Astrocyte of the spinal cord (primary cell): ENCODE results near the gene RBFOX2.
A peak's percentile ranks its signal among the peaks of the same experiment; 100 is the strongest.
"Not testable (repeated sequence)": the region's sequence is repeated elsewhere in the genome, so short reads cannot be mapped to it uniquely, and the experiment has no call there.

Experiments
- DNase-seq: peaks from one replicate; pipeline ENCODE4 v3.0.0; 2011; ENCODE audit warnings: low read depth, low spot score
- H3K4me3 ChIP-seq: 2 replicates; pipeline ENCODE4 v1.5.1; 2011; ENCODE audit warnings: low read depth, mild to moderate bottlenecking, low read length, moderate library complexity
- in situ Hi-C: cut with HindIII; loops from 2 replicates; pipeline ENCODE4 v1.10.0; 2017; ENCODE audit warnings: low sequenced_read_pairs
- TF ChIP-seq, protein P1 (sequence below): IDR thresholded peaks from 2 replicates; pipeline ENCODE4 v1.5.1; 2012; ENCODE audit warnings: low read depth, mild to moderate bottlenecking, low read length, inconsistent platforms

The RBFOX2 gene

DNA sequence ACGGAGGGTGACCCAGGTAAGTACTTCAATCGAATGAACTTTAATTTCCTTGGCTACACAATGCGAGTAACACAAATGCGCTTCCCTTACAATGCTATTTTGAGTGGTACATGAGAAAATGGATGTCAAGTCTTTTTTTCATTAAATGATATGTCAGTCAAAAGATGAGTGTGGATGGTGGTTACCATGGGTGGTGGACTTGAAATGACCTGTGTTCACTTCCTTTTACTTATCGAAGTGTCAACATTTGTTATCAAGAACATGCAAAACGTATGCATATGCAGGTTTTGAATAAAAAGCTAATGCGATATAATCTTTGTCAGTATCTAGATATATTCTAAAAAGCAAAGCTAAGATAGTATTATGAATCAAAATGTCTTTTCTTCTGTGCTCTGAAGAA lies 319.7 kb downstream of the RBFOX2 start:
- TF ChIP-seq, protein P1, sequence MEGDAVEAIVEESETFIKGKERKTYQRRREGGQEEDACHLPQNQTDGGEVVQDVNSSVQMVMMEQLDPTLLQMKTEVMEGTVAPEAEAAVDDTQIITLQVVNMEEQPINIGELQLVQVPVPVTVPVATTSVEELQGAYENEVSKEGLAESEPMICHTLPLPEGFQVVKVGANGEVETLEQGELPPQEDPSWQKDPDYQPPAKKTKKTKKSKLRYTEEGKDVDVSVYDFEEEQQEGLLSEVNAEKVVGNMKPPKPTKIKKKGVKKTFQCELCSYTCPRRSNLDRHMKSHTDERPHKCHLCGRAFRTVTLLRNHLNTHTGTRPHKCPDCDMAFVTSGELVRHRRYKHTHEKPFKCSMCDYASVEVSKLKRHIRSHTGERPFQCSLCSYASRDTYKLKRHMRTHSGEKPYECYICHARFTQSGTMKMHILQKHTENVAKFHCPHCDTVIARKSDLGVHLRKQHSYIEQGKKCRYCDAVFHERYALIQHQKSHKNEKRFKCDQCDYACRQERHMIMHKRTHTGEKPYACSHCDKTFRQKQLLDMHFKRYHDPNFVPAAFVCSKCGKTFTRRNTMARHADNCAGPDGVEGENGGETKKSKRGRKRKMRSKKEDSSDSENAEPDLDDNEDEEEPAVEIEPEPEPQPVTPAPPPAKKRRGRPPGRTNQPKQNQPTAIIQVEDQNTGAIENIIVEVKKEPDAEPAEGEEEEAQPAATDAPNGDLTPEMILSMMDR = no peak
- in situ Hi-C loops = no loop called here
- H3K4me3 ChIP-seq = no peak overlapping the region
- no peak for DNase-seq

GRCh38 chr22:35708453-35708852 lies 320.2 kb downstream of the RBFOX2 start:
- in situ Hi-C loops = no loop called here
- H3K4me3 ChIP-seq = no peak overlapping the region
- TF ChIP-seq, protein P1 = no peak
- DNase-seq = peak; percentile 9

DNA sequence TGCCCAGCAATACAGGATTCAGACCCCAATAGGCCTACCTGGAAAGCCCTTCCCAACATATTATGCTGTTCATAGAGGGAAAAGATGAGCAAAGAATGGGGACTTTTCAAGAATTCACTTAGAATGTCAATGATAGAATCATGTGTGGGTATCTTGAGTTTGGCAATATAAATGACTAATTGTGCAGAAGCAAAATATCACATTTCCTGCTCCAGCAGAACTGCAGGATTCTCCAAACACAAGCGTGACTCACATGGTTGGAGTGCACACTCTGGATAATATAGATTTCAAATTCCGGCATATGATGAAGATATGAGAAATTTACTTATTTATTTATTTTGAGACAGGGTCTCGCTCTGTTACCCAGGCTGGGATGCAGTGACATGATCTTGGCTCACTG lies 323.5 kb downstream of the RBFOX2 start:
- in situ Hi-C loops = no loop called here
- TF ChIP-seq, protein P1 = no peak
- H3K4me3 ChIP-seq = no peak overlapping the region
- peak; percentile 76 for DNase-seq

DNA sequence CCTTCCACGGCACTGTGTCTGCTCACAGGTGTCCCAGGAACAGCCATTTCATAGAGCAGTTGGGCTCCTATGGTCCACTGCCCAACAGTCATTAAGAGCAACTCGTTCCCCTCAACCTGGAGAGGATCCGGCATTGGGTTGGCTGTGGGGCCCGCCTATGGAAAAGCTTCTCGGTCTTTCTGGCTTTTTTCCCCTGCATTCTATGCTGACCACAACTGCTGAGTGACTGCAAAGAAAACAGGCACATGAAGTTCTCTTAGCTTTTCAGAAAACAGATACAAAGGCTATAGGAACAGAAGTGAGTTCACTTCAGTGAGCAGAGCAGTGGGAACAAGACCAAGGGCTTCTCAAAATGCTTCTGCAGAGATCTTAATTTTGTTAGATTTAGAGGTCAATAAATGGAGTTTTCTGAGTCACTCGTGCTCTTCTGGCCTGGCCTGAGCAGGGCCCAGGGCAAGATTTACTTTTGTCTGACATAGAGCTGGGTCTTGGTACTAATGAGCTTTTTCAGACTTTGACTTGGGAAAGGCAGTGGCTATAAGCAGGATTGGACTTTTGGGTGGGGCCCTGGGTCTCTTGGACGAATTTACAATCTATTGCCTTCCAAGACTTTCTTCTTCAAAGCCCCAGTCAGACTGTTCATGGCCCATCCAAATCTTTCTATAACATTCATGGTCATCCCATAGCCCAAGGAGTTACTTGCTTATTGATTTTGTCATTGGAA lies 324.6 kb downstream of the RBFOX2 start:
- in situ Hi-C loops = no loop called here
- TF ChIP-seq, protein P1 = no peak
- peak; percentile 58 for DNase-seq
- H3K4me3 ChIP-seq = no peak overlapping the region

DNA sequence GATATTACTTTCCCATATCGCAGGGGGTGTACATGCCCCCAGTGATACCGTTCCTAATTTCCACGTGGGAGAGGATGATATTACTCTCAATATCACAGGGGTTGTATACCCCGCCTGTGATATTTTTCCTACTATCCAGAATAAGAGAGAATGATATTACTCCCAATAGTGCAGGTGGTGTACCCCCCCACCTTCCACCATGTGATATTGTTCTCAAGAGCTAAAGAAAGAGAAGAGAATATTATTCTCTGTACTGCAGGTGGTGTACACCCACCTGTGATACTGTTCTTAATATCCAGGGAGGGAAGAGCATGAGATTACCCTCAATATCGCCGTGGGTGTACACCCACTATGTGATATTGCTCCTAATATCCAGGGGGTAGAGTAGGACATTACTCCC lies 328.8 kb downstream of the RBFOX2 start:
- in situ Hi-C loops, DNase-seq, H3K4me3 ChIP-seq: not testable (repeated sequence)

DNA sequence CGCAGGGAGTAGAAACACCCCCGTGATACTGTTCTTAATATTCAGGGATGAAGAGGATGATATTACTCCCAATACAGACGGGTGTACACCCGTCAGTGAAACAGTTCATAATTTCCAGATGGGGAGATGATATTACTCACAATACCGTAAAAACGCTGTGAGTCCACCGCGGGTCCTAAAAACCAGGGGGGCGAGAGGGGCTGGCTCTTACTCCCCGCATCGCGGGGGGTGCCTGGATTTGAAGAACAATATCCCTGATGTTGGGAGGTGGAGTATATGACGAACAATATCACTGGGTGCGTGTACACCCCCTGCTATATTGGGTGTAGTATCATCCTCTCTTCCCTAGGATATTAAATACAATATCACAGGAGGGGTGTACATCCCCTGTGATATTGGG lies 331.5 kb downstream of the RBFOX2 start:
- no peak overlapping the region for H3K4me3 ChIP-seq
- in situ Hi-C loops = no loop called here
- TF ChIP-seq, protein P1 = no peak
- no peak for DNase-seq

GRCh38 chr22:35695202-35695601 lies 333.4 kb downstream of the RBFOX2 start:
- TF ChIP-seq, protein P1 = no peak
- no peak for DNase-seq
- H3K4me3 ChIP-seq = no peak overlapping the region
- in situ Hi-C loops = no loop called here
